ENCODE data around the gene AKNA. TPM values are rescaled to one million over a fixed set of nuclear protein-coding genes. Genes with fewer than 3 reads are reported as not detected.

AKNA gene
- total RNA-seq, 4 donors from 2014 or later, result 6.4 to 13.2 (median 8.0) TPM

DNA sequence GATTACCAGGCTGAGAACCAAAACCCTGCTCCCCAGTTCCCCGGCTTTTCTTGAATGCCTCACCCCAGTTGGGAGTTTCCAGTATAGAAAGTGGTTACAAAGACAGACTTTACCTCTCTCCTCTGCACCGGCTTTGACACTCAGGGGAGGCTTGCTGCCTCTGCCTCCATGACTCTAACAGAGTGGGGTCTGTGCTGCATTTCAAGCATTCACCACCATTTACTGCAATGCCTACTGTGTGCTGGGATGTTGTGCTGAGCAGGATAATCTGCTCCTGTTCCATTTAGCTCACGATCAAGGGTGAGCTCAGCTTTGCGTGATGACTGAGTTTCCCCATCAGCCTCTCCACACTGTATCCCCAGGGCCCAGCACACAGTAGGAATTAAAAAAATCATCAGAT lies 39.9 kb upstream of the AKNA start:
- intact Hi-C loops (cut with DNase I; ENCODE audit: low total_unique reads), result no loop called here
- WGBS, 2 donors, result 92 to 94% methylated on average over 4 of the region's 4 CpGs
- DNase-seq (ENCODE audit: low spot score in 2 of 2), result no peak
- no peak for TF ChIP-seq POLR2A (IDR thresholded peaks at IDR 0.05)
- TF ChIP-seq, protein P1, sequence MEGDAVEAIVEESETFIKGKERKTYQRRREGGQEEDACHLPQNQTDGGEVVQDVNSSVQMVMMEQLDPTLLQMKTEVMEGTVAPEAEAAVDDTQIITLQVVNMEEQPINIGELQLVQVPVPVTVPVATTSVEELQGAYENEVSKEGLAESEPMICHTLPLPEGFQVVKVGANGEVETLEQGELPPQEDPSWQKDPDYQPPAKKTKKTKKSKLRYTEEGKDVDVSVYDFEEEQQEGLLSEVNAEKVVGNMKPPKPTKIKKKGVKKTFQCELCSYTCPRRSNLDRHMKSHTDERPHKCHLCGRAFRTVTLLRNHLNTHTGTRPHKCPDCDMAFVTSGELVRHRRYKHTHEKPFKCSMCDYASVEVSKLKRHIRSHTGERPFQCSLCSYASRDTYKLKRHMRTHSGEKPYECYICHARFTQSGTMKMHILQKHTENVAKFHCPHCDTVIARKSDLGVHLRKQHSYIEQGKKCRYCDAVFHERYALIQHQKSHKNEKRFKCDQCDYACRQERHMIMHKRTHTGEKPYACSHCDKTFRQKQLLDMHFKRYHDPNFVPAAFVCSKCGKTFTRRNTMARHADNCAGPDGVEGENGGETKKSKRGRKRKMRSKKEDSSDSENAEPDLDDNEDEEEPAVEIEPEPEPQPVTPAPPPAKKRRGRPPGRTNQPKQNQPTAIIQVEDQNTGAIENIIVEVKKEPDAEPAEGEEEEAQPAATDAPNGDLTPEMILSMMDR (IDR thresholded peaks at IDR 0.05), result no peak
- H3K4me3 ChIP-seq (ENCODE audit: low read depth, poor library complexity, severe bottlenecking), result no peak overlapping the region

DNA sequence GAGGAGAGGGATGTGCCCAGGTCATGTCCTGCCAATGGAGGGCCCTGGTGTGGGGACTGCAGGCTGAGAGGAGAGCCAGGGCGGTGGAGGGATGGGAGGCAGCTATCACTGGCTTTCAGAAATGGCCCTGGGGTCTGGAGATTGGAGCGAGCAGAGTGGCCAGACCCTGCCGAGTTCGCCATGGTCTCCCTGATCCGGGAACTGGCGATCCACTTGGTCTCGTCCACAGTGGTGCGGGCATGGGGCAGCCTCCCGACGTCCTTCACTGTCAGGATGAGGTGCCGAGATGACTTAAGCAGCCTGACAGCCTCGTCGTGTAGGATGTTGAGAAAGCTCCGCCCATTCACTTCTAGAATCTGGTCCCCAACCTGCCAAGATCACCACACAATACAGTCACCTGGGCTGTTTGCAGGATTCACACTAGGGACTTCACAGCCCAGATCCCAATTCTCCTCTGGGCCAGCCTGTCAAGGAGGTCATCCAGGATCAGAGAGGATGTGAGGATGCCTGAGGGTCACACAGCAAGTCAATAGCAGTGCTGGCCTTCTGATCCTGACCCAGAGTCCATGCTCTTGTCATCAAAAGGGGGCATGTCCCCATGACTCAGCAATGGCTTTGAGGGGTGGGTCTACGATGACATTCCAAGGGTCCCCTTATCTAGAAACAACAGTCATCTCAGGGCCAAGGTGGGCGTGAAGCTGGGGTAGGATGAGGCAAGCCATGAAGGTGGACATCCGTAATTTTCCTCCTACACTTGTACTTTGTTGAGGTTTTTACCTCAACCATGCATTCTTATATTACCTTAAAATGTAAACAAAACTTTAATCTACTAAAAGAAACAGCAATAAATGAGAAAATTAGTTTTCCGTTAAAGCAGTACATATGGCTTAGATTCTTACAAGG lies 38.5 kb upstream of the AKNA start:
- H3K4me3 ChIP-seq (ENCODE audit: low read depth, poor library complexity, severe bottlenecking), result no peak overlapping the region
- intact Hi-C loops (cut with DNase I; ENCODE audit: low total_unique reads), result no loop called here
- WGBS, 2 donors, result 89 to 90% methylated on average over 15 to 18 of the region's 18 CpGs
- no peak for DNase-seq (ENCODE audit: low spot score in 2 of 2)
- TF ChIP-seq, protein P1 (IDR thresholded peaks at IDR 0.05), result no peak
- no peak for TF ChIP-seq POLR2A (IDR thresholded peaks at IDR 0.05)

DNA sequence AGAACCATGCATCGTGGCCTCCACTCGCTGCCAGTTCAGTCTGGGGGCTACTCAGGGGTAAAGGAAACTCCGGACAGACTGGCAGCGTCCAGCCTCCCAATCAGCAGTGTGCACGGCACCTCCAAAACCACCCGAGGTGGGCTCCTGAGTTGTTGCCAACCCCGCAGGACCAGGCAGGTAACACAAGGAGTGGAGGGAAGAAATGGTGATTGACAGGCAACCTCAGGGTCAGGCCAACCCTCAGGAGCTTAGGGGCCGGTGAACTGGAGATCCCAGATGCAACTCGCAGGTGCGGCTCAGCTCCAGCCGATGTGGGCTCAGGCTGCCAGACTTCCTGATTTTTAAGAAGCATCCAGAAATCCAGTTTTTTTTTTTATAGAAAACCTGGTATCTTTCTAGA lies 37.3 kb upstream of the AKNA start:
- DNase-seq (ENCODE audit: low spot score in 2 of 2), result no peak
- intact Hi-C loops (cut with DNase I; ENCODE audit: low total_unique reads), result no loop called here
- H3K4me3 ChIP-seq (ENCODE audit: low read depth, poor library complexity, severe bottlenecking), result no peak overlapping the region
- 89 to 91% methylated on average over 9 to 11 of the region's 11 CpGs for WGBS, 2 donors
- no peak for TF ChIP-seq POLR2A (IDR thresholded peaks at IDR 0.05)
- TF ChIP-seq, protein P1 (IDR thresholded peaks at IDR 0.05), result no peak

DNA sequence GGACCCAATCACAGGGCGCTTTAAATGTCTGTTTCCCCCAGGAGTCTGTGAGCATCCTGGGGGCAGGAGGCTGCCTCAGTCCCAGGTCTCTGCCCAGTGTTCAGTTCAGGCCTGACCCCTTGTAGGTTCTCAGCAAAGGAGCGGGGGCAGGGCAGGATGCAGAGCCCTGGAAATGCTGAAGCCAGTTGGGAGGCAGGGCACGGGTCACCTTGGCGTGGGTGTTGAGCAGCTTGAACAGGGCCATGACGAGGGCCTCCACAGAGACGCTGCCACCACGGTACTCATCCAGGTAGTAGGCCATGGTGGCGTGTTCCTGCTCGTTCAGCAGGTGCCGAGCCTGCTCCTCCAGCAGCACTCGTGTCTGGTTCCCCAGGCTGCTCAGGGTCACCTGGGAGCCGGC lies 36.3 kb upstream of the AKNA start:
- DNase-seq (ENCODE audit: low spot score in 2 of 2), result no peak
- TF ChIP-seq, protein P1 (IDR thresholded peaks at IDR 0.05), result no peak
- WGBS, 2 donors, result 76 to 88% methylated on average over 11 to 12 of the region's 12 CpGs
- intact Hi-C loops (cut with DNase I; ENCODE audit: low total_unique reads), result no loop called here
- H3K4me3 ChIP-seq (ENCODE audit: low read depth, poor library complexity, severe bottlenecking), result no peak overlapping the region

DNA sequence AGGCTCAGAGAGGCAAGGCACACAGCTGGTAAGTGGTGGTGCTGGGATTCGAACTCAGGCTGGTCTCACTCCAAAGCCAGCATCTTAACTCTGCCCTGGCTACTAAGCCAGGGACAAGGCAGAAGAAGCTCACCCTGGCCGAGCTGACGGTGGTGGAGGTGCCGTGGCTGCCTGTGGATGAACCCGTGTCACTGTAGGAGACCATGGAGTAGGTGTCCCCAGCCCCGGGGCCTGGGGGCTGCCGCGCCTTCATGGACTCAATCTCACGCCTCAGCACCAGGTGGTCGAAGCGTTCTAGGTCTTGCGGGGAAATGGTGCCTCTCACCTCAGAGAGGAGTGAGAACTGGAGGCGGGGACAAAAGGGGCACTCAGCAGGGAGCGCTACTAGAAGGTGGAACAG lies 35.4 kb upstream of the AKNA start:
- no peak overlapping the region for H3K4me3 ChIP-seq (ENCODE audit: low read depth, poor library complexity, severe bottlenecking)
- intact Hi-C loops (cut with DNase I; ENCODE audit: low total_unique reads), result no loop called here
- WGBS, 2 donors, result 94 to 97% methylated on average over 14 of the region's 14 CpGs
- TF ChIP-seq POLR2A (IDR thresholded peaks at IDR 0.05), result no peak
- TF ChIP-seq, protein P1 (IDR thresholded peaks at IDR 0.05), result no peak
- DNase-seq (ENCODE audit: low spot score in 2 of 2), result no peak
